Globus pallidus (tissue), 1 donor: ENCODE measurements around the gene PP2D1.
"Not testable (repeated sequence)": the region's sequence is repeated elsewhere in the genome, so short reads cannot be mapped to it uniquely, and the experiment has no call there.

Experiments
- DNase-seq: peaks from one replicate; pipeline ENCODE4 v3.0.0-alpha.2; 2015; ENCODE audit warnings: low spot score

The PP2D1 gene

GRCh38 chr3:19970327-19970726 lies 41.7 kb downstream of the PP2D1 start:
- no peak for DNase-seq

DNA sequence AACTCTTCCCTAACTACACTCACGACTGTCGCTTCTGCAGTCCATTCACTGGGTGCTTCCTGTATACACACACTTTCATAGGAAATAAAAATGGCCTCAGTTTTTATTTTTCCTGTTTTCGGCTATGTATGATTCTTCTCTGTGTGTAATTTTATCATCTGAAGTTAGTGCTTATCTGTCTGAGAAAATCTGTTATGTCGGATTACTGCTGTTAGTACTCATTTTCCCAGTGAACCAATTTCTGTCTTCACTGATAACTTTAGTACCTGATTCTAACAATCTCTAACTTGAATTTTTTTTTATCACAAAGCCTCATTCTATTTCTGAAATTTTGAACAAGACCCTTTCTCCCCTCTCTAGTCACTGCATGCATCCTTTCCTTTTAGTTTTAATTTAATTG lies 44.3 kb downstream of the PP2D1 start:
- no peak for DNase-seq

GRCh38 chr3:19967208-19967607 lies 44.9 kb downstream of the PP2D1 start:
- no peak for DNase-seq

- no peak for DNase-seq
These were observed 50.1 kb downstream of the PP2D1 start for GRCh38 chr3:19961960-19962359.

- no peak for DNase-seq
These were observed 51.4 kb downstream of the PP2D1 start for GRCh38 chr3:19960696-19961095.

DNA sequence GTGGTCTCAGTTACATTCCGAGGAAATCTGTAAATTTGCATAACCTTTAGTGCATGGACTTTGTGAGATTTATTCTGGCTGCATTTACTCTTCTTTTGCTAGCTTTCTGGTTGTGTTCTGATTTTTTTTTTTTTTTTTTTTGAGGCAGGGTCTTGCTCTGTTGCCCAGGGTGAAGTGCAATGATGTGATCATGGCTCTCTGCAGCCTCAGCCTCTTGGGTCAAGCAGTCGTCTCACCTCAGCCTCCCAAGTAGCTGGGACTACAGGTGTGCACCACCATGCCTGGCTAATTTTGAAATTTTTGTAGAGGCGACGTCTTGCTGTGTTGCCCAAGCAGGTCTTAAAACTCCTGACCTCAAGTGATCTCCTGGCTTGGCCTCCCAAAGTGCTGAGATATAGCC lies 52.6 kb downstream of the PP2D1 start:
- no peak for DNase-seq

- DNase-seq: not testable (repeated sequence)
These were observed 54.7 kb downstream of the PP2D1 start for GRCh38 chr3:19957354-19957753.

DNA sequence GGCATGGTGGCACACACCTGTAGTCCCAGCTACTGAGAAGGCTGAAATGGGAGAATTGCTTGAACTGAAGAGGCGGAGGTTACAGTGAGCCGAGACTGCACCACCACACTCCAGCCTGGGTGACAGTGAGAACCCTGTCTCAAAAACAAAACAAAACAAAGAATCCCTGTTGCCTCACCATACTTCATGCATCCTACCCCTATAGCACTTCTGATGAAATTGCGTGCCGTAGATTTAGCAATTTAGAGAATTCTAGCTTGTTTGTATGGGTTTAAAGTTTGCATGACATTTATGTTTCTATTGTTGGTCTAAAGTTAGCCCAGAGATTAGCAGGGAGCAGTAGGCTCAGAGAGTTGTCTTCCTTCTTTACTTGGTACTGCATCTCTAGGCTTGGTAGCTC lies 57.4 kb downstream of the PP2D1 start:
- DNase-seq: no peak

GRCh38 chr3:19950316-19950715 lies 61.7 kb downstream of the PP2D1 start:
- DNase-seq: no peak

- DNase-seq: no peak
These were observed 63.9 kb downstream of the PP2D1 start for GRCh38 chr3:19948226-19948591.

DNA sequence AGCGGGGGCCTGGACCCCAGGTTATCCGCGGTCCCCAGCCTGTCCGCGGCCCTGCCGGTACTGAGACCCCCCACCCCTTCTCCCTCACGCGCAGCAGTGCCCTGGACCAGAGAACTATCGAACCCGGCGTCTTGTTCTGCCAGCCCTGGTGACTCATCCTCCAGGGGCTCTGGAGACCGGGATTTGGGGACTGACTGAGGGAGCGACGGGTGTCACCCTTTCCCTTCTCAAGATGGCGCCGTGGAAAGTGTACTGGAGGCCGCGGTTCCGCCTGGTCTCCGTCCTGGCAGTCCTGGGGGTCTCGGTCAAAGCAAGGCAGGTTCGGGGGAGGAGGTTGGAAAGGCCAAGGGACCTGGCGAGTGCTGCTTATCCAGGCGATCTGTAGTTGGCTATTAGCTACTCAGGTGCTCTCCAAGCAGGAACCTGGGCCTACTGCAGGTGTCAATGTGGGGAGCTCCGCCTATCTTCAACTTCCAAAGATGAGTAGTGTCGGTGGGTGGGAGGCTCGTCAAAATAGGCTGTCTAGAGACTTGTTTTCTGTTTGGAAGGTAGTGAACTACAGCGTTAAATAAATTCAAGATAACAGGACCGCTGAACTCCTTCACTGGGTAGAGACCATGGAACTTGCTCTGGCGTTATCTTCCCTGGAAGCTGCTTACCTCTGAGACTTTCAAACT lies 64.4 kb downstream of the PP2D1 start:
- peak; percentile 31 for DNase-seq

- peak; percentile 97 for DNase-seq
These were observed 65.1 kb downstream of the PP2D1 start, which contains the start of gene RAB5A for GRCh38 chr3:19946832-19947548. RAB5A (plus strand) TSS chr3:19947097; CDS start chr3:19950899, 3,802 bp downstream.

- DNase-seq: peak; percentile 11
These were observed 65.9 kb downstream of the PP2D1 start for GRCh38 chr3:19945969-19946831.

GRCh38 chr3:19945534-19945933 lies 66.5 kb downstream of the PP2D1 start:
- DNase-seq: no peak

- no peak for DNase-seq
These were observed 71.4 kb downstream of the PP2D1 start for GRCh38 chr3:19940643-19941042.

- DNase-seq: no peak
These were observed 73.8 kb downstream of the PP2D1 start for GRCh38 chr3:19938295-19938627.

- no peak for DNase-seq
These were observed 74.4 kb downstream of the PP2D1 start for GRCh38 chr3:19937459-19938294.
